Natural killer cell treated with Interleukin-12 subunit alpha and Interleukin-12 subunit beta and Interleukin-15 and Interleukin-18, amount 100 ng/mL, for 72 hours (primary cell): ENCODE data around the gene SLIT3. TPM values are rescaled to one million over a fixed set of nuclear protein-coding genes. Genes with fewer than 3 reads are reported as not detected.

Experiments
- ATAC-seq, 2 donors: fragments of 150-1000 bp; cut with Tn5 transposase in 1 of 2; sonication (Bioruptor Pico), chemical (Tn5 transposase) in 1 of 2; 2 replicates each; pipeline ENCODE4 v1.10.0; 2021
- DNase-seq: peaks from one replicate; pipeline ENCODE4 v3.0.0; 2022; ENCODE audit warnings: low spot score
- H3K27ac Mint-ChIP-seq, 2 donors: 1 replicate in 1 of 2; 2 replicates in 1 of 2; pipeline ENCODE4 v1.8.0; 2022; ENCODE audit warnings: mixed read lengths in 2 of 2, mild to moderate bottlenecking in 1 of 2, moderate library complexity in 1 of 2
- H3K27me3 Mint-ChIP-seq, 2 donors: 1 replicate in 1 of 2; 2 replicates in 1 of 2; pipeline ENCODE4 v1.8.0; 2022; ENCODE audit warnings: mixed read lengths in 2 of 2
- H3K36me3 Mint-ChIP-seq: one replicate; pipeline ENCODE4 v1.8.0; 2022; ENCODE audit warnings: mixed read lengths
- H3K4me1 Mint-ChIP-seq, 2 donors: 1 replicate in 1 of 2; 2 replicates in 1 of 2; pipeline ENCODE4 v1.8.0; 2022; ENCODE audit warnings: low read depth in 2 of 2, mixed read lengths in 2 of 2, mild to moderate bottlenecking in 1 of 2
- H3K4me3 Mint-ChIP-seq: one replicate; pipeline ENCODE4 v1.8.0; 2022; ENCODE audit warnings: mixed read lengths
- H3K9me3 Mint-ChIP-seq: 2 replicates; pipeline ENCODE4 v1.8.0; 2022; ENCODE audit warnings: mixed read lengths
- total RNA-seq, 2 donors: library from RNA; stranded (reverse); gene quantifications; one replicate each; pipeline ENCODE4 v1.2.3, GENCODE V29; 2022

Gene SLIT3
- total RNA-seq, 2 donors from 2014 or later: 0.14 TPM; not detected in 1

DNA sequence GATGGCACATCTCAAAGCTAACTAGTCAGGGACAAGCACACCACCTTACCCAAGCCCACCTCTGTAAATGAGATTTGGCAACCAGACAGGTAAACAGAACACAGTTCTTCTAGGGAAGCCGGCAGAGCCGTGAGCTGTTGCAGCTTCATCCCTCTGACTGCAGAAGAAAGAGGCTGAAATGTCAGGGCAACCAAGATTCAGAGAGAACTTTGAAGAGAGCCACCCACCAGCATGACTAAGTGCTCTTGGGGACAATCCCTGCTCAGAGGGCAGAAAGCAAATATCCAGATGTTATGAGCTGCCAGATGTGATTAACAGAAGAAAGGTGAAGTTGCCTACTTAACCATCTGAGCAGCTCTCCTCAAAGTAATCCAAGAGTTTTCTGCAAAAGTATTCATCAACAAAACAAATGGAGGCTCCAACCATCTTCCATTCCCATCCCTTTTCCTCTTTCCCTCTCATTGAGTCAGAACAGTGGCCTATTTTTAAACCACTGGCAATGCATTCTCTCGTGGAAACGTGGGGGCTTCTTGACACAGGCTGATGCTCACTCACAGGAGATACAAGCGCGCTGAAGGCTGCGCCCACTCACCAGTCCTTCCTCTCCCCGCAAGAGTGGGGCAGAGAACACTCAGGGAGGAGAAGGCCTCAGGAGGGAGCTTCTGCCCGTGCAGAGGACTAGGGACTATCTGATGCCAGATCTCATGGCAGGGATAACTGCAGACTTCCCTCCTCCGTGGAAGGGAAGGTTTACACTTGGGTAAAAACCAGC, 57.1 kb downstream of the SLIT3 start:
- no peak overlapping the region for H3K4me3 Mint-ChIP-seq
- no peaks in the 10 kb centered on the region for H3K4me1 Mint-ChIP-seq
- DNase-seq (no peak), ATAC-seq (no peak)
- no peaks in the 10 kb centered on the region for H3K36me3 Mint-ChIP-seq
- no peak overlapping the region for H3K27ac Mint-ChIP-seq
- peaks cover 10% of the 10 kb centered on the region for H3K9me3 Mint-ChIP-seq
- peaks cover 21 to 43% of the 10 kb centered on the region in 2 donors for H3K27me3 Mint-ChIP-seq

DNA sequence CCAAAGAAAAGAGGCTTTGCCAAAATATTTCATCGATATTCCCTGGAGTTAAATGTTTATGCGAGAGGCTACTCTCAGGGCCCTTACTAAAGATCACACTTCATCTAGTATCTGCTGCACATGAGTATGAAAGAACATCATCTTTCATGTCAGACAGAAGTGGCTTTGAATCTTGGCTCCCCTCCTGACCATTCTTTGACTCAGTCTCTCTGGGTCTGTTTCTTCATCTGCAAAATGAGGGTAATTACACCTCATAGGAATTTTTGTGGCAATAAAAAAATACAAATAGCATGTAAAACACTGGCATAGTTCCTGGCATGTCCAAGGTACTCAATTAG, 58.1 kb downstream of the SLIT3 start:
- peaks cover 16 to 35% of the 10 kb centered on the region in 2 donors for H3K27me3 Mint-ChIP-seq

DNA sequence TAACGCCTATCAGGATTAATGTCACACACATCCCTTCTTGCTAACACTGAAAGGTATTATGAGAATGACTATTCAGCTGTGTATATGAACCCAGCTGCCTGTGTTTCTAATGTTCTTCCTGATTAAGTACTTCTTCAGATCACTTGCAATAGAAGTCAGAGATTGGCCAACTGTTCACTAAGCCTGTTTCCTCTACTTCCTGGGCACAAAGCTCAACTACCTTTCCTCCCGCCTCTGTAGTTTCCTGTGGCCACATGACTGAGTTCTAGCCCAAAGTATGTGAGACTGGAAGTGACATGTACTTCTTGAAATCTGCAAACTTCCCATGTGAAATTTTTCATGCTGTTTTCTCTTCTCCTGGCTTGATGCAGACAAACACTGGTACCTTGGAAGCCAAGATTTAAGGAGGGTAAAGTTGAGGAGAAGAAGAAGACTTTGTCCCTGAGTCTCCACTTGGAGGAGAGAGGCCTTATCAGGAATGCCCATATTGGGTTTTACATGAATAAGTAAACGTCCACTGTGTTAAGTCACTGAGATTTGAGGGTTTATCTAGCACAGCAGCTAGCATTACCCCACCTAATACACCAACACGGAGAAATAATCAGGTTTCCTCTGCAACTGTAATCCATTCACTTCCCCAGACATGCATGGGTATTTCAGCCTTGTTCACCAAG, 58.6 kb downstream of the SLIT3 start:
- ATAC-seq (no peak), DNase-seq (no peak)
- Mint-ChIP-seq H3K36me3 (no peaks in the 10 kb centered on the region), H3K4me3 (no peak overlapping the region), H3K9me3 (peaks cover 6% of the 10 kb centered on the region), H3K27me3 (peaks cover 16 to 35% of the 10 kb centered on the region in 2 donors), H3K4me1 (no peaks in the 10 kb centered on the region), H3K27ac (no peak overlapping the region)

More for the DNA sequence above, 58.1 kb downstream of the SLIT3 start:
- Mint-ChIP-seq H3K9me3 (peaks cover 6% of the 10 kb centered on the region), H3K36me3 (no peaks in the 10 kb centered on the region), H3K4me3 (no peak overlapping the region), H3K27ac (no peak overlapping the region), H3K4me1 (no peaks in the 10 kb centered on the region)
- ATAC-seq (no peak), DNase-seq (no peak)

DNA sequence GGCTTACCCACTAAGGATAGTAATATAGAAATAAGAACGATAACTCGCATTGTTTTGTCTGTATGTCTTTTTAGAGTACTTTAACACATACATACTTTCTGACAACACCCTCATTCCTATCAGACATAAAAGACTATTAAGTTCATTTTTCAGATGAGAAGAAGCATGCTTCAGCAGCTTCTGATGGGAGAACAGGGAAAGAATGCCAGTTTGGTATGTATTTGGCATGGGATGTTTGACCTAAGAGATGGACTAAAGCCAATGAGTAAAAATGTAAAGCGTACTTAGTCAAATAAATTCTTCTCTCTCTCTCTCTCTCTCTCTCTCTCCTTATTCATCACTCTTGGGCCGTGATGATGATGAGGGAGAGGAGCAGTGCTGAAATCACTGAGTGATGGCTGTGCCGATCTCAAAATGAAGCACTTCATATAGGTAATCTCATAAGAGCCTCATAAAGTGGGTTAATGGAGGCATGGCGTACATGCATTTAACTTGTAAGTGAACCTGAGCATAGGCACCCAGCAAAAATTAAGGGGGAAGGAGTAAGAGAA, 71.5 kb downstream of the SLIT3 start:
- H3K9me3 Mint-ChIP-seq: no peaks in the 10 kb centered on the region
- ATAC-seq: no peak
- no peak overlapping the region for H3K4me3 Mint-ChIP-seq
- H3K36me3 Mint-ChIP-seq: no peaks in the 10 kb centered on the region
- H3K4me1 Mint-ChIP-seq: no peaks in the 10 kb centered on the region
- no peak for DNase-seq
- H3K27me3 Mint-ChIP-seq: peaks cover 3 to 8% of the 10 kb centered on the region in 2 donors
- H3K27ac Mint-ChIP-seq: no peak overlapping the region

DNA sequence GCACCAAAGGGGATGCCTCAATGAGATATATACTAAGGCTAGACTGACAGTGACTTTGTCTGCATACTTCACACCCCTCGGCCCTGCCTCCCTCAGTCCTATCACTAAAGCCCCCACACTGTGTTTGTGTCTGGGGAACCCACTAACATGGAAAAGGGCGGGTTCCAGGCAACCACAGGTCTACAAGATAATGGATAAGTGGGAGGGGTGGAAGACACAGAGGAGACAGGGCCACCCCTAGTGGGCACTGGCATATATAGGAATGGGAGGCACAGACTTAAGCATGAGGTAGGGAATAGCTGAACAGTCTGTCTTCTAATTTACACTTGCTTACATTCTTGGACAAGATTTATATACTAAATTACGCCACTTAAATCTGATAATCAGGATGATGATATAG, 74.0 kb downstream of the SLIT3 start:
- ATAC-seq: no peak
- peaks cover 0 to 8% of the 10 kb centered on the region in 2 donors for H3K27me3 Mint-ChIP-seq
- no peaks in the 10 kb centered on the region for H3K9me3 Mint-ChIP-seq
- DNase-seq: no peak
- no peaks in the 10 kb centered on the region for H3K4me1 Mint-ChIP-seq
- no peak overlapping the region for H3K27ac Mint-ChIP-seq
- no peak overlapping the region for H3K4me3 Mint-ChIP-seq
- H3K36me3 Mint-ChIP-seq: no peaks in the 10 kb centered on the region

DNA sequence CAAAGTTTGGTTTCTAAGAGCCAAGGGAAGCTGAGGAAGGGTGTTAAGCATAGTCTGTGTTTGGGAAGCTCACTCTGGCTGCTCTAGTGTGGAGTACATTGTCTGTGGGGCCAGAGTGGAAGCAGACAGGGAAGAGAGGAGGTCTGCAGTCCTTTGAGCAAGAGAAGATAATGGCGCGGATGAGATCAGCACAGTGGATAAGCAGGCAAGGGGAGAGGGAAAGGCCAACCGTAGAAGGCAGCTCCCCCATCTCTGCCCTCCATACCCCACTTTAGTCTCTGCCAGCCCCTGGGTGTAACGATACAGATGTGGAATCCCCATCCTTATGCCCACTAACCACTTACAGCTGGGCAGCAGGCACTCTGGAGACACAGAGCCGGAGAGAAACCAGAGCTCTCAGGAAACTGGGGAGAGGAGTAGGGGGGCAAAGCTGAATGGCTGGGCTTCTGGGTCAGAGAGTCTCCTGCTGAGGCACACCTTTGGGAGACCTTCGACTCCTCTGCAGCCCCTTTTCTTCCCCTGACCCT, 75.0 kb downstream of the SLIT3 start:
- Mint-ChIP-seq H3K4me3 (no peak overlapping the region), H3K27me3 (peaks cover 2 to 8% of the 10 kb centered on the region in 2 donors), H3K36me3 (no peaks in the 10 kb centered on the region), H3K4me1 (no peaks in the 10 kb centered on the region), H3K27ac (no peak overlapping the region), H3K9me3 (no peaks in the 10 kb centered on the region)
- ATAC-seq: no peak
- DNase-seq: no peak

DNA sequence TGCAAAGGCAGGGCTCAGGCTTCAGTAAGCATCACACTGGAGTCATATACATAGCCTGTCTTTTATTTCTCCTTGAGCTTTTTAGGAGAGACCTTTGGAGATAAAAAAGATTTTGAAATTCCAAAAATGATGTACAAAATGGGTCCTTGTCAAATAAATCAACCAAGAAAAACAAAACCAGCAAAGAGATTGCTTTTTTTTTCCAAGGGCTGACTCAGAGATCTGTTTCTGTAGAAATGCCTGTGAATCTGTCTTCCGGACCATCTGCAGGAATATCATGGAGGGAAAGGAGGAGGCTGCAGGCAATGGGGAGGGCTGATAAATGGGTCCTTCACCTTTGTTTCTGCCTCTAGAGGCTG, 77.4 kb downstream of the SLIT3 start:
- no peaks in the 10 kb centered on the region for H3K36me3 Mint-ChIP-seq
- H3K9me3 Mint-ChIP-seq: no peaks in the 10 kb centered on the region
- H3K4me1 Mint-ChIP-seq: no peaks in the 10 kb centered on the region
- H3K27ac Mint-ChIP-seq: no peak overlapping the region
- H3K27me3 Mint-ChIP-seq: peaks cover 2 to 8% of the 10 kb centered on the region in 2 donors
- DNase-seq: no peak
- ATAC-seq: no peak
- no peak overlapping the region for H3K4me3 Mint-ChIP-seq

DNA sequence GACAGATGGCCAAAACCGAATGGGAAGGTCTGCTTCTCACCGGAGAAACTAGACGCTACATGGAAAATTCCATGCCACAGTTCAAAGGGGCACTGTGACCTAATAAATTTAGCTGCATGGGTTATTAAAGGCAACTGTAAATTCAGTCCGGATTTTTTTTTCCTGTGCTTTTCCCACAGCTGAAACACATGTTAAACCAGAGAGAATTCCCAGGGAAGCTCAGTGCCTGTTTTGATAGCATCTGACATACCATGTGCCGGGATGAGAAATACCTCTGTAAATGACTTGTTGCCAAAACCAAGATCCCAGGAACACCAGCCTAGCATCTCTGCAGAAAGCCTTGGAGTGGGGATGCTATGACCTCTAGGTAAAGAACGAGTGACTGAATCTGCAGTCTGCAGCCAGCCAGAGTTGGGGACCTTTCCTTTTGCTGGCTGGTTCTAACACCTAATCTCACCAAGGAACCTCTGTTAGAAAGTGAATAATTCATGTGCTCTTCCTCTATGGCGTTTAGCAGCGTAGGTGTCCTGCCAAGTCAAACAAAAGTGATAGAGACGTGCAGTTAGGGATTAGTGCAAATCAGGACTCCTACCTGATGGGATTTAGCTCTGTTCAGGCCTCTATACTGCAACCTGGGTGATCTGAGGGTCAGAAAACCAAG, 77.9 kb downstream of the SLIT3 start:
- H3K4me1 Mint-ChIP-seq: no peaks in the 10 kb centered on the region
- peaks cover 2 to 8% of the 10 kb centered on the region in 2 donors for H3K27me3 Mint-ChIP-seq
- no peaks in the 10 kb centered on the region for H3K9me3 Mint-ChIP-seq
- H3K4me3 Mint-ChIP-seq: no peak overlapping the region
- H3K36me3 Mint-ChIP-seq: no peaks in the 10 kb centered on the region
- no peak overlapping the region for H3K27ac Mint-ChIP-seq
- no peak for ATAC-seq
- DNase-seq: no peak

DNA sequence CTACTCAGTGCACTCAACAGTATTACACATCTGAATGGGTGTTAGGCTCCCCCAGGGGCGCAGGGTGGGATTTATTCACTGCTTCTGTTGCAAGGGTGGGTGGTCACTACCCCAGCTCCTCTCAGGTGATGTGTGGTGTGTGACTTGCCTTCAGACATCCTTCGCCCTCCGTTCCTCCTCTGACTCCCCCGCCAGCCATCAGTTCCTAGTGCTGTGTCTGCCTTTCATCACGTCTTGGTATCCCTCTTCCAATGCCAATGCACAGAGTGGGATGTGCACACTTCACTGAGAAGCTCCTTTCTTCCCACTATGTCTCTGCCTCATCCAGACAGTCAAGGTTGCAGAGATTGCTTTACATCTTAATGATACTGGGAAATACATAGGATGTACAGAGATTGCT, 79.4 kb downstream of the SLIT3 start:
- Mint-ChIP-seq H3K36me3 (no peaks in the 10 kb centered on the region), H3K4me1 (no peaks in the 10 kb centered on the region), H3K4me3 (no peak overlapping the region), H3K27ac (no peak overlapping the region), H3K9me3 (no peaks in the 10 kb centered on the region), H3K27me3 (peaks cover 2 to 8% of the 10 kb centered on the region in 2 donors)
- DNase-seq (no peak), ATAC-seq (no peak)

DNA sequence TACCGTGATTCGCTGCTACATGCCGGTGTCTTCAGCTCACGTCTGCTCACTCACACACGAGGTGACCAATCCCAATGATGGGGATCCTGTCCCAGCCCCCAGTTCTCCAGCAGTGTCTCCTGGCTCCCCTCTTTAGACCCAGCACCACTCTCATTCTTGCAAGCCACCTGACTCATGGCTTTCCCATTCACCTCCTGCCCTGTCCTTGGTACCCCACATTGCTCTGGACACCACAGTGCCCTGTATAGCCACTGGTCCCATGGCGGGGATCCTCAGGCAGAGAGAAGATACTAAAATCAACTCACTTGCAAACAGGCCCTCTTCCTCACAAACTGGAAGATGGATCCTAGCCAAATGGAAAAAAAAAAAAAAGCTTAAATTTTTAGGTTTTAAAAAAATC, 81.0 kb downstream of the SLIT3 start:
- DNase-seq: no peak
- no peak overlapping the region for H3K27ac Mint-ChIP-seq
- ATAC-seq: no peak
- H3K36me3 Mint-ChIP-seq: no peaks in the 10 kb centered on the region
- H3K27me3 Mint-ChIP-seq: peaks cover 5 to 6% of the 10 kb centered on the region in 2 donors
- H3K4me3 Mint-ChIP-seq: no peak overlapping the region
- H3K4me1 Mint-ChIP-seq: no peaks in the 10 kb centered on the region
- H3K9me3 Mint-ChIP-seq: no peaks in the 10 kb centered on the region

DNA sequence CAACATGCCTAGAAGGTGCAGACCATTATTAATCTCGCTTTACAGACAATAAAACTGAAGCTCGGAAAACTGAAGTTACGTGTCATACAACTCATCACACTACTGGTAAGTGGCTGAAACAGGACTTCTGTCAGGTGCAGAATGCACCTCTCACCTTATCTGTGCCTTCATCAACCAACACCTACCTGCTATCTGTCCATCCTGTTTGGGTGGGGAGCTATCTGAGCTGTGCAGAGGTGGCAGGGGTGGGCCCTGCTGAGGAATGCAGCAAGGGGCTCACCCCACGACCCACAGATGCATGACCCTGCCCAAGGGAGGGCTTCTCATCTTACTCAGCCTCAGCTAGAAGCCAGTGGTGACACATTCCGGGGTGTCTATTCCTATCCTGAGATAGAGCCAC, 81.6 kb downstream of the SLIT3 start:
- ATAC-seq: no peak
- no peaks in the 10 kb centered on the region for H3K4me1 Mint-ChIP-seq
- DNase-seq: no peak
- no peak overlapping the region for H3K4me3 Mint-ChIP-seq
- H3K9me3 Mint-ChIP-seq: no peaks in the 10 kb centered on the region
- no peak overlapping the region for H3K27ac Mint-ChIP-seq
- H3K36me3 Mint-ChIP-seq: no peaks in the 10 kb centered on the region
- peaks cover 5 to 6% of the 10 kb centered on the region in 2 donors for H3K27me3 Mint-ChIP-seq

DNA sequence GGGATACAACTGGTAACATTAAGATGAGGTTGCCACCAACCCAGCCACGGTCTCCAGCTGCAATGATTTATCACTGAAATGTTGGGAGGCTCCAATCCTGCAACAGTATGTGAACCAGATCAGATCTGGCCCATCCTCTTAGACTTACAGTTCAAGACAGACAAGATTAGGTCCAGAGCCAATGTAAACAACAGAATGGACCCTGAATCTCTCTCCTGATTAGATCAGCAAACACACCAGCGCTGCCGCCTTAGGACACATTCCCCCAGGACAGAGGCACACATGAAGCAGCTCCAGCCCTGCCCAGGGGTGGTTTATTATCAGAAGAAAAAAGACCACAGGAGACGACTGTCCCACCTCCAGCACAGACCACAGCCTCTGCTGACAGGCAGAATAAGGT, 82.1 kb downstream of the SLIT3 start:
- no peak overlapping the region for H3K4me3 Mint-ChIP-seq
- no peak overlapping the region for H3K27ac Mint-ChIP-seq
- H3K9me3 Mint-ChIP-seq: no peaks in the 10 kb centered on the region
- H3K4me1 Mint-ChIP-seq: no peaks in the 10 kb centered on the region
- peaks cover 5 to 6% of the 10 kb centered on the region in 2 donors for H3K27me3 Mint-ChIP-seq
- H3K36me3 Mint-ChIP-seq: no peaks in the 10 kb centered on the region
- no peak for ATAC-seq
- no peak for DNase-seq

DNA sequence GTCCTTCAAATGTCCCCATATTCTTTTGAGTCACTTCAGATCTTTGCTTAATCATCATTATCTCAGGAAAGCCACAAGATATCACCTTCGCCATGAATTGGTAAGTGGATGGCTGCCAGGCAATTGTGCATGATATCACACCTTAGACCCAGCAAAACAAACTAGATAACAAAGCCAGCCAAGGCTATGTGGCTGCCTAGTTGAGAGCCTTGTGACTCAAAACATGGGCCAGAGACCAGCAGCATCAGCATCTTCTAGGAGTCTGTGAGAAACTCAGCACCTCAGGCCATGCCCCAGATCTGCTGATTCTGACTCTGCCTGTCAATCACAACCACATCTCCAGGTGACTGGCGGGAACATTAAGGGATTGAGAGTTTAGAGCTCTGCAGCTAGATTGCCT, 82.8 kb downstream of the SLIT3 start:
- H3K27ac Mint-ChIP-seq: no peak overlapping the region
- no peak for DNase-seq
- no peaks in the 10 kb centered on the region for H3K4me1 Mint-ChIP-seq
- no peak for ATAC-seq
- peaks cover 5 to 6% of the 10 kb centered on the region in 2 donors for H3K27me3 Mint-ChIP-seq
- H3K4me3 Mint-ChIP-seq: no peak overlapping the region
- no peaks in the 10 kb centered on the region for H3K9me3 Mint-ChIP-seq
- no peaks in the 10 kb centered on the region for H3K36me3 Mint-ChIP-seq

DNA sequence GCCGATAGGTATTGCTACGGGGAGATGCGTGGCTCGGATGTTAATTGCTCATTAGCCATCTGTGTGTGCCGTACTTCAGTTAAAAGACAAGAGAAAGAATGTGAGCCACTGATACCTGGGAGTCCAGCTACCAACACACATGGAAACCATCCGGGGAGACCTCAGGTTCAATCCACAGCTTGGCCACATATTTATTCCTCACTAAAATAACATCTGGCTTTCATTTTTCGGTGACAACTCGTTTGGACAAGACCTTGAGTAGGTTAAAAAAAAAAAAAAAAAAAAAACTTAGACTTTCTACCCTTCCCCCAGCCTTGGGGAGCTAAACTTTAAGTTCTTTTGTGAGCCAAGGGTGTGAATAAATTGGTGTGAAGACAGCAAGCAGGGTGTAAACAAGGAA, 84.1 kb downstream of the SLIT3 start:
- H3K27me3 Mint-ChIP-seq: peaks cover 5 to 6% of the 10 kb centered on the region in 2 donors
- DNase-seq: no peak
- no peaks in the 10 kb centered on the region for H3K4me1 Mint-ChIP-seq
- H3K4me3 Mint-ChIP-seq: no peak overlapping the region
- no peaks in the 10 kb centered on the region for H3K36me3 Mint-ChIP-seq
- H3K9me3 Mint-ChIP-seq: no peaks in the 10 kb centered on the region
- H3K27ac Mint-ChIP-seq: no peak overlapping the region
- no peak for ATAC-seq
